ENCODE results near the gene SCN1A. TPM values are rescaled to one million over a fixed set of nuclear protein-coding genes. Genes with fewer than 3 reads are reported as not detected.
A peak's percentile ranks its signal among the peaks of the same experiment; 100 is the strongest.

SCN1A gene
- total and polyA plus RNA-seq, 2 of the 8 experiments (the other 6 are each of a cell fraction or from before 2014, with no cell fraction given) = 0.18 to 1.9 TPM

DNA sequence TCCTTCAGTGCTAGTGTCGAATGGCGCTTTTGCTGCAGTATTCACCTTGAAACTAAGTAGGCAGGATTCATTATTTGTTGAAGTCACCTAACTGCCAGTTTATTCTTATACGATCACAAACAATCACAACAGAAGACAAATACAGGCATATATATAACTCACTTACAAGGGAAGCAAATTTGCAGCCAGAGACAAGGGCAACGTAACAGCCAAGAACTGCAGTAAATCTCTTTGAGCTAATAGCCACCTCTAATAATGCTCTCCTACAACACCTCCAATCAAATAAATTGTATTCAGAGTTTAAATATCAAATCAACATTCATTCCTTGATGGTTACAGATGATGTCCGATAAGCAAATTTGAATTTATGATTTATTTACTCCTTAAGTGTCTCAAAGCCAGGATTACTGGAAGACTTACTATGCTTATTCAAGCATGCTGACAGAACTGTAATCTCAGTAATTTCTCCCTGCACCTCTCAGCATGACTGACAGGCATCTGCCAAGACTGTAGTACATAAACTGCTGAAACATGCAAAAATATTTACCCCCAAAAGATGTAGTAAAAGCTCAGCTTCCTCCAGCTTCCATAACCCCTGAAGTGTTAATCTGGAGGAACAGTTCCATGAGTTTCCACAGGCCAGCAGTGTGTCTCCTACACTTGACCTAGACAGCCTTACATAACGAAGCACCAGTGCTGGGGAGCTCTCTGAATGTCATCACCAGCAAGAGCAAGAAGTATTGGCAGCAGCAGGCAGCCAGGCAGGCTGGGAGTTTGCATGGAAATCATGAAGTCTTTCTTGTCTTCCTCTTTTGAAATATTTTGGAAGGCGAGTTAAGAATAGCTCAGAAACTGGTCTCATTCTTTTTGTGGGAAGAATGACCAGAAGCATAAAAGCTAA, 20.9 kb upstream of the SCN1A start:
- Histone ChIP-seq H3K56ac (replicated peaks; ENCODE audit: insufficient read length, low read depth, low read length) (no peak overlapping the region), H3K23me2 (ENCODE audit: low read depth, low read length) (no peaks in the 10 kb centered on the region), H3K14ac (ENCODE audit: insufficient read length) (no peak overlapping the region), H2AK5ac (ENCODE audit: low read depth, low read length) (no peak overlapping the region), H3K36me3 (ENCODE audit: control insufficient read depth in 2 of 4, insufficient read depth in 4 of 4, low read length in 3 of 4) (no peaks in the 10 kb centered on the region), H4K5ac (ENCODE audit: insufficient read length, low read depth, low read length) (no peak overlapping the region), H4K8ac (ENCODE audit: extremely low read depth, insufficient read depth, low read length) (no peak overlapping the region), H3K23ac (ENCODE audit: insufficient read length) (no peak overlapping the region), H3K4me3 (ENCODE audit: extremely low read depth in 1 of 4, insufficient read depth in 2 of 4, low read depth in 3 of 4, low read length in 4 of 4) (no peak overlapping the region), H2BK5ac (ENCODE audit: low read depth, low read length) (no peak overlapping the region), H2BK20ac (ENCODE audit: low read length) (no peak overlapping the region), H4K20me1 (replicated peaks in 1 of 2; ENCODE audit: control insufficient read depth in 1 of 2, insufficient read depth in 2 of 2, low read length in 2 of 2) (no peaks in the 10 kb centered on the region), H4K91ac (replicated peaks; ENCODE audit: insufficient read length, low read length) (no peak overlapping the region), H3K4me2 (ENCODE audit: insufficient read depth in 1 of 2, low read depth in 2 of 2, low read length in 2 of 2) (no peak overlapping the region), H2AFZ (ENCODE audit: low read length) (no peak overlapping the region), H2BK12ac (ENCODE audit: low read depth, low read length) (no peak overlapping the region), H3K27me3 (replicated peaks in 1 of 4; ENCODE audit: control insufficient read depth in 3 of 4, extremely low read depth in 1 of 4, insufficient read depth in 3 of 4, low read length in 3 of 4) (peaks cover 0 to 2% (median 0%) of the 10 kb centered on the region in 4 experiments; a peak in 1 of 7 replicates), H3K9me3 (ENCODE audit: insufficient read depth in 2 of 2, low read depth in 1 of 2, low read length in 1 of 2) (no peaks in the 10 kb centered on the region), H2BK120ac (replicated peaks; ENCODE audit: low read depth, low read length) (no peak overlapping the region), H3K9ac (replicated peaks in 1 of 4; ENCODE audit: extremely low read depth in 1 of 4, low read depth in 3 of 4, low read length in 3 of 4) (no peak overlapping the region), H3K4me1 (replicated peaks in 1 of 4; ENCODE audit: control insufficient read depth in 3 of 4, insufficient read depth in 4 of 4, low read length in 3 of 4) (peaks cover 0 to 4% (median 1%) of the 10 kb centered on the region in 4 experiments; a peak in 3 of 7 replicates), H3K79me2 (ENCODE audit: control insufficient read depth in 1 of 2, insufficient read depth in 2 of 2, low read length in 2 of 2) (no peaks in the 10 kb centered on the region), H2BK15ac (ENCODE audit: low read length) (no peak overlapping the region), H3K79me1 (ENCODE audit: low read depth, low read length) (no peaks in the 10 kb centered on the region), H3K18ac (ENCODE audit: extremely low read depth, low read length) (no peak overlapping the region), H3K4ac (replicated peaks; ENCODE audit: insufficient read length, low read depth, low read length) (no peak overlapping the region), H3K27ac (ENCODE audit: low read depth, low read length) (no peak overlapping the region)
- 0 out of 2 replicates have a peak, but pooled peaks have one; percentile 52 for TF ChIP-seq POU5F1 (IDR thresholded peaks at IDR 0.05; ENCODE audit: low read depth, low read length)
- TF ChIP-seq RAD21 (IDR thresholded peaks at IDR 0.05 in 1 of 2, conservative IDR thresholded peaks at IDR 0.05 in 1 of 2; ENCODE audit: low read depth in 2 of 2, low read length in 2 of 2) = peak; percentile 1 to 6; a peak in 1 of 4 replicates
- no peak for TF ChIP-seq CREB1 (IDR thresholded peaks at IDR 0.05)
- WGBS, 2 experiments (ENCODE audit: extremely low coverage in 1 of 2, insufficient coverage in 1 of 2, insufficient read length in 1 of 2, insufficient replicate concordance in 2 of 2, low coverage in 1 of 2, low lambda C conversion rate in 2 of 2, missing lambda C conversion rate in 1 of 2) = 79% methylated on average over 7 of the region's 7 CpGs; no CpG with 5 or more reads in 1 of the 2 experiments
- FAIRE-seq (peak; percentile 55), DNase-seq (ENCODE audit: low read depth in 1 of 2, low spot score in 2 of 2) (no peak)
- ChIA-PET CTCF (ENCODE audit: partially characterized antibody) (interaction anchor here (0.5 to 1.1 kb wide), 4 partner anchors 21 to 391 kb away, joined by 3 to 4 read pairs (median 3); partner anchors contain the start of gene SCN1A), POLR2A (ENCODE audit: partially characterized antibody) (no interaction called here)
